Neural cell (in vitro differentiated cells): Measurements from ENCODE around the gene SLC1A2.

Experiments used
- CTCF ChIP-seq: fragments of 450-650 bp; IDR thresholded peaks from 2 replicates; pipeline ENCODE4 v1.5.1; 2014; ENCODE audit warnings: antibody characterized with exemption, mild to moderate bottlenecking, moderate library complexity; ENCODE audit not compliant: poor library complexity, severe bottlenecking
- EP300 ChIP-seq: fragments of 450-650 bp; conservative IDR thresholded peaks from 2 replicates; pipeline ENCODE4 v1.6.1; 2014; ENCODE audit warnings: antibody characterized with exemption, mild to moderate bottlenecking, moderate library complexity; ENCODE audit not compliant: poor library complexity, severe bottlenecking
- EZH2 ChIP-seq: fragments of 200-600, 300-800 bp; shearing (Covaris generic), sonication (generic); IDR thresholded peaks from 2 replicates; pipeline ENCODE4 v1.6.1; 2014; ENCODE audit warnings: antibody characterized with exemption, low read length, borderline replicate concordance, mild to moderate bottlenecking; ENCODE audit not compliant: insufficient read depth, poor library complexity, severe bottlenecking
- POLR2AphosphoS5 ChIP-seq: IDR thresholded peaks from 2 replicates; pipeline ENCODE4 v1.6.1; 2012
- RAD21 ChIP-seq: fragments of 450-650 bp; conservative IDR thresholded peaks from 2 replicates; pipeline ENCODE4 v1.6.1; 2014; ENCODE audit warnings: antibody characterized with exemption, mild to moderate bottlenecking, moderate library complexity
- TAF1 ChIP-seq: IDR thresholded peaks from 2 replicates; pipeline ENCODE4 v1.6.1; 2012; ENCODE audit warnings: low read depth

GRCh38 chr11:35246745-35247144 lies 172.6 kb downstream of the SLC1A2 start:
- TF ChIP-seq EZH2, result no peak
- TF ChIP-seq TAF1, result no peak
- TF ChIP-seq CTCF, result no peak
- TF ChIP-seq POLR2AphosphoS5, result no peak
- no peak for TF ChIP-seq EP300
- TF ChIP-seq RAD21, result no peak
